GM23338 (cell line): ENCODE measurements around the gene PMAIP1. TPM values are rescaled to one million over a fixed set of nuclear protein-coding genes. Genes with fewer than 3 reads are reported as not detected.

Experiments used
- ATAC-seq: fragments of 200-7000 bp; cut with Tn5 transposase; 3 replicates; pipeline ENCODE4 v1.9.1; 2020
- DNase-seq: peaks from one replicate; pipeline ENCODE4 v3.0.0-alpha.2; 2015; ENCODE audit warnings: low spot score
- H2AFZ ChIP-seq: fragments of 200-600 bp; sonication (generic); 2 replicates; pipeline ENCODE4 v1.8.0; 2016; ENCODE audit warnings: antibody characterized with exemption, mild to moderate bottlenecking, moderate library complexity
- H3F3A ChIP-seq: fragments of 200-600 bp; sonication (generic); replicated peaks from 2 replicates; pipeline ENCODE4 v1.8.0; 2017; ENCODE audit warnings: antibody characterized with exemption, mixed run types, low read depth
- H3K27ac ChIP-seq: fragments of 200-600 bp; sonication (generic); 2 replicates; pipeline ENCODE4 v1.6.1; 2016; ENCODE audit warnings: low read depth
- H3K27me3 ChIP-seq: fragments of 200-600 bp; sonication (generic); 2 replicates; pipeline ENCODE4 v1.8.0; 2016; ENCODE audit warnings: mild to moderate bottlenecking, mixed run types, moderate library complexity; ENCODE audit not compliant: insufficient read depth
- H3K36me3 ChIP-seq: fragments of 200-600 bp; sonication (generic); 2 replicates; pipeline ENCODE4 v1.8.0; 2016; ENCODE audit warnings: mild to moderate bottlenecking; ENCODE audit not compliant: insufficient read depth
- H3K4me1 ChIP-seq: fragments of 200-600 bp; sonication (generic); 2 replicates; pipeline ENCODE4 v1.8.0; 2016; ENCODE audit warnings: mild to moderate bottlenecking, moderate library complexity; ENCODE audit not compliant: insufficient read depth
- H3K4me2 ChIP-seq: fragments of 200-600 bp; sonication (generic); 2 replicates; pipeline ENCODE4 v1.7.1; 2017; ENCODE audit warnings: mixed run types
- H3K4me3 ChIP-seq: fragments of 200-600 bp; sonication (generic); 2 replicates; pipeline ENCODE4 v1.6.1; 2016; ENCODE audit warnings: mixed run types
- H3K79me2 ChIP-seq: fragments of 200-600 bp; sonication (generic); replicated peaks from 2 replicates; pipeline ENCODE4 v1.8.0; 2017; ENCODE audit warnings: mild to moderate bottlenecking; ENCODE audit not compliant: insufficient read depth
- H3K9me2 ChIP-seq: fragments of 200-600 bp; sonication (generic); 2 replicates; pipeline ENCODE4 v1.8.0; 2017; ENCODE audit not compliant: insufficient read depth
- H4K20me1 ChIP-seq: fragments of 200-600 bp; sonication (generic); replicated peaks from 2 replicates; pipeline ENCODE4 v1.8.0; 2017; ENCODE audit warnings: mild to moderate bottlenecking; ENCODE audit not compliant: insufficient read depth
- H3K27ac Mint-ChIP-seq: 2 replicates; pipeline ENCODE4 v1.8.0; 2020; ENCODE audit warnings: inconsistent platforms, mild to moderate bottlenecking, moderate library complexity, mixed read lengths
- H3K27me3 Mint-ChIP-seq: 3 replicates; pipeline ENCODE4 v1.8.0; 2022; ENCODE audit warnings: low read depth, mild to moderate bottlenecking, moderate library complexity, mixed read lengths, inconsistent platforms; ENCODE audit not compliant: insufficient read depth, poor library complexity
- H3K36me3 Mint-ChIP-seq: 3 replicates; pipeline ENCODE4 v1.8.0; 2021; ENCODE audit warnings: low read depth, mild to moderate bottlenecking, inconsistent platforms, moderate library complexity, mixed read lengths
- H3K4me1 Mint-ChIP-seq: 3 replicates; pipeline ENCODE4 v1.8.0; 2020; ENCODE audit warnings: mild to moderate bottlenecking, inconsistent platforms, mixed read lengths
- H3K4me3 Mint-ChIP-seq: 3 replicates; pipeline ENCODE4 v1.8.0; 2021; ENCODE audit warnings: moderate library complexity, mild to moderate bottlenecking, inconsistent platforms, mixed read lengths
- H3K9me3 Mint-ChIP-seq: 3 replicates; pipeline ENCODE4 v1.8.0; 2020; ENCODE audit warnings: moderate library complexity, mild to moderate bottlenecking, inconsistent platforms, mixed read lengths
- CREB1 ChIP-seq: fragments of 250-450 bp; sonication (Bioruptor Pico); IDR thresholded peaks from 2 replicates; pipeline ENCODE4 v1.5.0; 2020; ENCODE audit warnings: low read depth, mild to moderate bottlenecking, moderate library complexity
- EZH2 ChIP-seq: fragments of 200-600 bp; sonication (generic); IDR thresholded peaks from one replicate; pipeline ENCODE4 v1.8.0; 2017; ENCODE audit warnings: antibody characterized with exemption, mild to moderate bottlenecking, low read depth; ENCODE audit not compliant: unreplicated experiment
- EZH2phosphoT487 ChIP-seq: fragments of 200-600 bp; sonication (generic); IDR thresholded peaks from one replicate; pipeline ENCODE4 v1.8.1; 2018; ENCODE audit warnings: antibody characterized with exemption; ENCODE audit not compliant: unreplicated experiment
- JUNB ChIP-seq: IDR thresholded peaks from one replicate; pipeline ENCODE4 v1.6.1; 2016; ENCODE audit warnings: antibody characterized with exemption; ENCODE audit not compliant: unreplicated experiment
- NANOG ChIP-seq: IDR thresholded peaks from 2 replicates; pipeline ENCODE4 v1.6.1; 2016; ENCODE audit warnings: antibody characterized with exemption, borderline replicate concordance
- POLR2AphosphoS5 ChIP-seq: IDR thresholded peaks from 2 replicates; pipeline ENCODE4 v1.6.1; 2016; ENCODE audit warnings: antibody characterized with exemption, low read depth
- STAT1 ChIP-seq: IDR thresholded peaks from one replicate; pipeline ENCODE4 v1.6.1; 2016; ENCODE audit warnings: antibody characterized with exemption; ENCODE audit not compliant: unreplicated experiment
- ZNF114 ChIP-seq: fragments of 250-450 bp; sonication (Bioruptor Pico); IDR thresholded peaks from 2 replicates; pipeline ENCODE4 v1.5.0; 2020; ENCODE audit warnings: mild to moderate bottlenecking, moderate library complexity
- ZNF331 ChIP-seq: fragments of 250-450 bp; sonication (Bioruptor Pico); IDR thresholded peaks from 2 replicates; pipeline ENCODE4 v1.5.0; 2020; ENCODE audit warnings: low read depth, mild to moderate bottlenecking, moderate library complexity
- polyA plus RNA-seq: library from polyadenylated mRNA; unstranded; fragments of >200 nt; fragmentation: Nextera tagmentation; extraction: Ambion mirVana; gene quantifications from 2 replicates; pipeline ENCODE4 v1.2.1, GENCODE V29; 2016
- total RNA-seq: library from RNA; depleted of rRNA; stranded (reverse); fragments of >200 nt; shearing (Covaris generic); gene quantifications from 2 replicates; pipeline ENCODE4 v1.2.3, GENCODE V29; 2014
- TF ChIP-seq, protein P1 (sequence below): IDR thresholded peaks from 2 replicates; pipeline ENCODE4 v1.6.1; 2016; ENCODE audit warnings: antibody characterized with exemption
- TF ChIP-seq, protein P2 (sequence below): fragments of 250-450 bp; sonication (Bioruptor Pico); IDR thresholded peaks from 2 replicates; pipeline ENCODE4 v1.5.0; 2020; ENCODE audit warnings: mild to moderate bottlenecking, moderate library complexity
- TF ChIP-seq, protein P3 (sequence below): IDR thresholded peaks from one replicate; pipeline ENCODE4 v1.6.1; 2018; ENCODE audit warnings: antibody characterized with exemption; ENCODE audit not compliant: unreplicated experiment
- TF ChIP-seq, protein P4 (sequence below), 2 experiments: fragments of 200-600 bp in 1 of 2; sonication (generic) in 1 of 2; conservative IDR thresholded peaks; 2 replicates each; pipeline versions ENCODE4 v1.5.1 to v1.6.1; 2016 to 2017; ENCODE audit warnings: antibody characterized with exemption in 2 of 2, low read depth in 2 of 2, mild to moderate bottlenecking in 2 of 2, moderate library complexity in 1 of 2

The PMAIP1 gene
- total and polyA plus RNA-seq, 2 experiments from 2014 or later: 156 to 296 TPM

DNA sequence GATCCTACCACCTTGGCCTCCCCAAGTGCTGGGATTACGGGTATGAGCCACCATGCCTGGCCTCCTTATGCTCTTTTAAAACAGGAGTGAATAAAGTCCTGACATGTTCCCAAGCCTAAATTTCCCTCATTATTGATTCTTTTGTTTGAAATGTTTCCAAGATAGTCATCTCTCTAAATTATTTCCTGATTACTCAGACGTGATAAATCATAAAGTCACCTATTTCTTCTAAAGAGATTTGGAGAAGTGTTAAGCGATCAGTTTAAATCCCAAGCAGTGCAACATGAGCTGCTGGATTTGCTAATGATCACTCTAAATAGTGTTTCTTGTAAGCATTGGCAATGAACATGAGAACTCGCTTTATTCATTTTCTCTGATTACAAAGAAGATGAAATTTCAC, 51.8 kb downstream of the PMAIP1 start:
- no peak overlapping the region for H2AFZ ChIP-seq
- Mint-ChIP-seq H3K36me3 (no peaks in the 10 kb centered on the region), H3K27ac (no peak overlapping the region), H3K9me3 (no peaks in the 10 kb centered on the region), H3K27me3 (peaks cover 3% of the 10 kb centered on the region), H3K4me1 (no peaks in the 10 kb centered on the region), H3K4me3 (no peak overlapping the region)
- no peaks in the 10 kb centered on the region for H3K4me1 ChIP-seq
- TF ChIP-seq POLR2AphosphoS5: no peak
- TF ChIP-seq, protein P1, sequence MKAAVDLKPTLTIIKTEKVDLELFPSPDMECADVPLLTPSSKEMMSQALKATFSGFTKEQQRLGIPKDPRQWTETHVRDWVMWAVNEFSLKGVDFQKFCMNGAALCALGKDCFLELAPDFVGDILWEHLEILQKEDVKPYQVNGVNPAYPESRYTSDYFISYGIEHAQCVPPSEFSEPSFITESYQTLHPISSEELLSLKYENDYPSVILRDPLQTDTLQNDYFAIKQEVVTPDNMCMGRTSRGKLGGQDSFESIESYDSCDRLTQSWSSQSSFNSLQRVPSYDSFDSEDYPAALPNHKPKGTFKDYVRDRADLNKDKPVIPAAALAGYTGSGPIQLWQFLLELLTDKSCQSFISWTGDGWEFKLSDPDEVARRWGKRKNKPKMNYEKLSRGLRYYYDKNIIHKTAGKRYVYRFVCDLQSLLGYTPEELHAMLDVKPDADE: no peak
- TF ChIP-seq ZNF114: no peak
- TF ChIP-seq, protein P2, sequence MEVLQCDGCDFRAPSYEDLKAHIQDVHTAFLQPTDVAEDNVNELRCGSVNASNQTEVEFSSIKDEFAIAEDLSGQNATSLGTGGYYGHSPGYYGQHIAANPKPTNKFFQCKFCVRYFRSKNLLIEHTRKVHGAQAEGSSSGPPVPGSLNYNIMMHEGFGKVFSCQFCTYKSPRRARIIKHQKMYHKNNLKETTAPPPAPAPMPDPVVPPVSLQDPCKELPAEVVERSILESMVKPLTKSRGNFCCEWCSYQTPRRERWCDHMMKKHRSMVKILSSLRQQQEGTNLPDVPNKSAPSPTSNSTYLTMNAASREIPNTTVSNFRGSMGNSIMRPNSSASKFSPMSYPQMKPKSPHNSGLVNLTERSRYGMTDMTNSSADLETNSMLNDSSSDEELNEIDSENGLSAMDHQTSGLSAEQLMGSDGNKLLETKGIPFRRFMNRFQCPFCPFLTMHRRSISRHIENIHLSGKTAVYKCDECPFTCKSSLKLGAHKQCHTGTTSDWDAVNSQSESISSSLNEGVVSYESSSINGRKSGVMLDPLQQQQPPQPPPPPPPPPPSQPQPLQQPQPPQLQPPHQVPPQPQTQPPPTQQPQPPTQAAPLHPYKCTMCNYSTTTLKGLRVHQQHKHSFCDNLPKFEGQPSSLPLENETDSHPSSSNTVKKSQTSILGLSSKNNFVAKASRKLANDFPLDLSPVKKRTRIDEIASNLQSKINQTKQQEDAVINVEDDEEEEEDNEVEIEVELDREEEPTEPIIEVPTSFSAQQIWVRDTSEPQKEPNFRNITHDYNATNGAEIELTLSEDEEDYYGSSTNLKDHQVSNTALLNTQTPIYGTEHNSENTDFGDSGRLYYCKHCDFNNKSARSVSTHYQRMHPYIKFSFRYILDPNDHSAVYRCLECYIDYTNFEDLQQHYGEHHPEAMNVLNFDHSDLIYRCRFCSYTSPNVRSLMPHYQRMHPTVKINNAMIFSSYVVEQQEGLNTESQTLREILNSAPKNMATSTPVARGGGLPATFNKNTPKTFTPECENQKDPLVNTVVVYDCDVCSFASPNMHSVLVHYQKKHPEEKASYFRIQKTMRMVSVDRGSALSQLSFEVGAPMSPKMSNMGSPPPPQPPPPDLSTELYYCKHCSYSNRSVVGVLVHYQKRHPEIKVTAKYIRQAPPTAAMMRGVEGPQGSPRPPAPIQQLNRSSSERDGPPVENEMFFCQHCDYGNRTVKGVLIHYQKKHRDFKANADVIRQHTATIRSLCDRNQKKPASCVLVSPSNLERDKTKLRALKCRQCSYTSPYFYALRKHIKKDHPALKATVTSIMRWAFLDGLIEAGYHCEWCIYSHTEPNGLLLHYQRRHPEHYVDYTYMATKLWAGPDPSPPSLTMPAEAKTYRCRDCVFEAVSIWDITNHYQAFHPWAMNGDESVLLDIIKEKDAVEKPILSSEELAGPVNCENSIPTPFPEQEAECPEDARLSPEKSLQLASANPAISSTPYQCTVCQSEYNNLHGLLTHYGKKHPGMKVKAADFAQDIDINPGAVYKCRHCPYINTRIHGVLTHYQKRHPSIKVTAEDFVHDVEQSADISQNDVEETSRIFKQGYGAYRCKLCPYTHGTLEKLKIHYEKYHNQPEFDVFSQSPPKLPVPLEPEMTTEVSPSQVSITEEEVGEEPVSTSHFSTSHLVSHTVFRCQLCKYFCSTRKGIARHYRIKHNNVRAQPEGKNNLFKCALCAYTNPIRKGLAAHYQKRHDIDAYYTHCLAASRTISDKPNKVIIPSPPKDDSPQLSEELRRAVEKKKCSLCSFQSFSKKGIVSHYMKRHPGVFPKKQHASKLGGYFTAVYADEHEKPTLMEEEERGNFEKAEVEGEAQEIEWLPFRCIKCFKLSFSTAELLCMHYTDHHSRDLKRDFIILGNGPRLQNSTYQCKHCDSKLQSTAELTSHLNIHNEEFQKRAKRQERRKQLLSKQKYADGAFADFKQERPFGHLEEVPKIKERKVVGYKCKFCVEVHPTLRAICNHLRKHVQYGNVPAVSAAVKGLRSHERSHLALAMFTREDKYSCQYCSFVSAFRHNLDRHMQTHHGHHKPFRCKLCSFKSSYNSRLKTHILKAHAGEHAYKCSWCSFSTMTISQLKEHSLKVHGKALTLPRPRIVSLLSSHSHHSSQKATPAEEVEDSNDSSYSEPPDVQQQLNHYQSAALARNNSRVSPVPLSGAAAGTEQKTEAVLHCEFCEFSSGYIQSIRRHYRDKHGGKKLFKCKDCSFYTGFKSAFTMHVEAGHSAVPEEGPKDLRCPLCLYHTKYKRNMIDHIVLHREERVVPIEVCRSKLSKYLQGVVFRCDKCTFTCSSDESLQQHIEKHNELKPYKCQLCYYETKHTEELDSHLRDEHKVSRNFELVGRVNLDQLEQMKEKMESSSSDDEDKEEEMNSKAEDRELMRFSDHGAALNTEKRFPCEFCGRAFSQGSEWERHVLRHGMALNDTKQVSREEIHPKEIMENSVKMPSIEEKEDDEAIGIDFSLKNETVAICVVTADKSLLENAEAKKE (CRISPR knock-in tag): no peak
- no peak for TF ChIP-seq EZH2phosphoT487
- TF ChIP-seq EZH2: no peak
- TF ChIP-seq JUNB: no peak
- TF ChIP-seq NANOG: no peak
- TF ChIP-seq, protein P3, sequence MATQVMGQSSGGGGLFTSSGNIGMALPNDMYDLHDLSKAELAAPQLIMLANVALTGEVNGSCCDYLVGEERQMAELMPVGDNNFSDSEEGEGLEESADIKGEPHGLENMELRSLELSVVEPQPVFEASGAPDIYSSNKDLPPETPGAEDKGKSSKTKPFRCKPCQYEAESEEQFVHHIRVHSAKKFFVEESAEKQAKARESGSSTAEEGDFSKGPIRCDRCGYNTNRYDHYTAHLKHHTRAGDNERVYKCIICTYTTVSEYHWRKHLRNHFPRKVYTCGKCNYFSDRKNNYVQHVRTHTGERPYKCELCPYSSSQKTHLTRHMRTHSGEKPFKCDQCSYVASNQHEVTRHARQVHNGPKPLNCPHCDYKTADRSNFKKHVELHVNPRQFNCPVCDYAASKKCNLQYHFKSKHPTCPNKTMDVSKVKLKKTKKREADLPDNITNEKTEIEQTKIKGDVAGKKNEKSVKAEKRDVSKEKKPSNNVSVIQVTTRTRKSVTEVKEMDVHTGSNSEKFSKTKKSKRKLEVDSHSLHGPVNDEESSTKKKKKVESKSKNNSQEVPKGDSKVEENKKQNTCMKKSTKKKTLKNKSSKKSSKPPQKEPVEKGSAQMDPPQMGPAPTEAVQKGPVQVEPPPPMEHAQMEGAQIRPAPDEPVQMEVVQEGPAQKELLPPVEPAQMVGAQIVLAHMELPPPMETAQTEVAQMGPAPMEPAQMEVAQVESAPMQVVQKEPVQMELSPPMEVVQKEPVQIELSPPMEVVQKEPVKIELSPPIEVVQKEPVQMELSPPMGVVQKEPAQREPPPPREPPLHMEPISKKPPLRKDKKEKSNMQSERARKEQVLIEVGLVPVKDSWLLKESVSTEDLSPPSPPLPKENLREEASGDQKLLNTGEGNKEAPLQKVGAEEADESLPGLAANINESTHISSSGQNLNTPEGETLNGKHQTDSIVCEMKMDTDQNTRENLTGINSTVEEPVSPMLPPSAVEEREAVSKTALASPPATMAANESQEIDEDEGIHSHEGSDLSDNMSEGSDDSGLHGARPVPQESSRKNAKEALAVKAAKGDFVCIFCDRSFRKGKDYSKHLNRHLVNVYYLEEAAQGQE: no peak
- no peak for TF ChIP-seq ZNF331 (CRISPR knock-in tag)
- TF ChIP-seq CREB1: no peak
- TF ChIP-seq, protein P4, sequence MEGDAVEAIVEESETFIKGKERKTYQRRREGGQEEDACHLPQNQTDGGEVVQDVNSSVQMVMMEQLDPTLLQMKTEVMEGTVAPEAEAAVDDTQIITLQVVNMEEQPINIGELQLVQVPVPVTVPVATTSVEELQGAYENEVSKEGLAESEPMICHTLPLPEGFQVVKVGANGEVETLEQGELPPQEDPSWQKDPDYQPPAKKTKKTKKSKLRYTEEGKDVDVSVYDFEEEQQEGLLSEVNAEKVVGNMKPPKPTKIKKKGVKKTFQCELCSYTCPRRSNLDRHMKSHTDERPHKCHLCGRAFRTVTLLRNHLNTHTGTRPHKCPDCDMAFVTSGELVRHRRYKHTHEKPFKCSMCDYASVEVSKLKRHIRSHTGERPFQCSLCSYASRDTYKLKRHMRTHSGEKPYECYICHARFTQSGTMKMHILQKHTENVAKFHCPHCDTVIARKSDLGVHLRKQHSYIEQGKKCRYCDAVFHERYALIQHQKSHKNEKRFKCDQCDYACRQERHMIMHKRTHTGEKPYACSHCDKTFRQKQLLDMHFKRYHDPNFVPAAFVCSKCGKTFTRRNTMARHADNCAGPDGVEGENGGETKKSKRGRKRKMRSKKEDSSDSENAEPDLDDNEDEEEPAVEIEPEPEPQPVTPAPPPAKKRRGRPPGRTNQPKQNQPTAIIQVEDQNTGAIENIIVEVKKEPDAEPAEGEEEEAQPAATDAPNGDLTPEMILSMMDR (conservative IDR thresholded peaks at IDR 0.05; ENCODE audit: low read depth in 2 of 2): no peak
- TF ChIP-seq STAT1: no peak
- H3K4me3 ChIP-seq: no peak overlapping the region
- no peaks in the 10 kb centered on the region for H4K20me1 ChIP-seq
- DNase-seq (no peak), ATAC-seq (no peak)
- no peaks in the 10 kb centered on the region for H3K79me2 ChIP-seq
- no peak overlapping the region for H3K27ac ChIP-seq
- no peaks in the 10 kb centered on the region for H3F3A ChIP-seq
- H3K36me3 ChIP-seq: no peaks in the 10 kb centered on the region
- H3K27me3 ChIP-seq: no peaks in the 10 kb centered on the region
- H3K4me2 ChIP-seq: no peak overlapping the region
- H3K9me2 ChIP-seq: no peaks in the 10 kb centered on the region
